Osteoblast (primary cell): ENCODE measurements around the gene C6. TPM values are rescaled to one million over a fixed set of nuclear protein-coding genes. Genes with fewer than 3 reads are reported as not detected.

Experiments used
- DNase-seq: peaks from one replicate; pipeline ENCODE4 v3.0.0; 2011; ENCODE audit warnings: low spot score, mixed read lengths; ENCODE audit not compliant: insufficient read length; ENCODE audit errors: missing footprints
- H2AFZ ChIP-seq: 2 replicates; pipeline ENCODE4 v1.6.0; 2011; ENCODE audit warnings: mild to moderate bottlenecking, low read length
- H3K27ac ChIP-seq: 2 replicates; pipeline ENCODE4 v1.5.1; 2011; ENCODE audit warnings: mild to moderate bottlenecking, low read depth, low read length, moderate library complexity
- H3K27me3 ChIP-seq: 2 replicates; pipeline ENCODE4 v1.6.0; 2012; ENCODE audit warnings: mild to moderate bottlenecking, control low read depth, inconsistent platforms, low read length, moderate library complexity; ENCODE audit not compliant: insufficient read depth
- H3K36me3 ChIP-seq: 2 replicates; pipeline ENCODE4 v1.5.1; 2011; ENCODE audit warnings: mild to moderate bottlenecking, low read length, control low read depth, moderate library complexity; ENCODE audit not compliant: insufficient read depth
- H3K4me1 ChIP-seq: 2 replicates; pipeline ENCODE4 v1.5.1; 2011; ENCODE audit warnings: mild to moderate bottlenecking, low read length, control low read depth, moderate library complexity; ENCODE audit not compliant: insufficient read depth
- H3K4me2 ChIP-seq: 2 replicates; pipeline ENCODE4 v1.6.0; 2011; ENCODE audit warnings: mild to moderate bottlenecking, low read length; ENCODE audit not compliant: insufficient read depth
- H3K4me3 ChIP-seq: fragments of 200-600 bp; sonication (generic); 3 replicates; pipeline ENCODE4 v1.5.1; 2012; ENCODE audit warnings: mild to moderate bottlenecking, low read length, inconsistent platforms; ENCODE audit not compliant: insufficient read depth
- H3K79me2 ChIP-seq: 2 replicates; pipeline ENCODE4 v1.6.0; 2012; ENCODE audit warnings: mild to moderate bottlenecking, low read length, control low read depth, inconsistent platforms; ENCODE audit not compliant: insufficient read depth
- H3K9me3 ChIP-seq: 2 replicates; pipeline ENCODE4 v1.5.1; 2011; ENCODE audit warnings: low read depth, low read length, control low read depth
- H4K20me1 ChIP-seq: 2 replicates; pipeline ENCODE4 v1.6.0; 2012; ENCODE audit warnings: mild to moderate bottlenecking, low read length, control low read depth; ENCODE audit not compliant: insufficient read depth
- CTCF ChIP-seq: IDR thresholded peaks from 2 replicates; pipeline ENCODE4 v1.5.1; 2011; ENCODE audit warnings: mild to moderate bottlenecking, low read depth, low read length, moderate library complexity; ENCODE audit errors: extremely low read depth
- total RNA-seq: library from RNA; depleted of rRNA; stranded (reverse); fragments of >200 nt; gene quantifications from 2 replicates; pipeline ENCODE4 v1.2.3, GENCODE V29; 2012

The C6 gene
- total RNA-seq, 1 donor, result under 0.01 TPM

- no peak overlapping the region for H3K27ac ChIP-seq
- no peaks in the 10 kb centered on the region for H3K9me3 ChIP-seq
- H2AFZ ChIP-seq, result no peak overlapping the region
- H3K27me3 ChIP-seq, result no peaks in the 10 kb centered on the region
- no peaks in the 10 kb centered on the region for H3K79me2 ChIP-seq
- no peak overlapping the region for H3K4me3 ChIP-seq
- H4K20me1 ChIP-seq, result no peaks in the 10 kb centered on the region
- no peak for TF ChIP-seq CTCF
- no peak overlapping the region for H3K4me2 ChIP-seq
- DNase-seq, result no peak
- no peaks in the 10 kb centered on the region for H3K36me3 ChIP-seq
- no peaks in the 10 kb centered on the region for H3K4me1 ChIP-seq
These were observed 37.1 kb upstream of the C6 start for GRCh38 chr5:41250351-41250987.

- no peaks in the 10 kb centered on the region for H3K79me2 ChIP-seq
- H3K27me3 ChIP-seq, result no peaks in the 10 kb centered on the region
- H3K4me3 ChIP-seq, result no peak overlapping the region
- TF ChIP-seq CTCF, result no peak
- H3K36me3 ChIP-seq, result no peaks in the 10 kb centered on the region
- H4K20me1 ChIP-seq, result no peaks in the 10 kb centered on the region
- H2AFZ ChIP-seq, result no peak overlapping the region
- H3K9me3 ChIP-seq, result no peaks in the 10 kb centered on the region
- no peak overlapping the region for H3K27ac ChIP-seq
- no peaks in the 10 kb centered on the region for H3K4me1 ChIP-seq
- no peak overlapping the region for H3K4me2 ChIP-seq
- no peak for DNase-seq
These were observed 33.8 kb upstream of the C6 start for GRCh38 chr5:41247135-41247534.

GRCh38 chr5:41246376-41246775, 33.0 kb upstream of the C6 start:
- Histone ChIP-seq H3K4me3 (no peak overlapping the region), H3K27ac (no peak overlapping the region), H2AFZ (no peak overlapping the region), H3K36me3 (no peaks in the 10 kb centered on the region), H4K20me1 (no peaks in the 10 kb centered on the region), H3K79me2 (no peaks in the 10 kb centered on the region), H3K27me3 (no peaks in the 10 kb centered on the region), H3K9me3 (no peaks in the 10 kb centered on the region), H3K4me2 (no peak overlapping the region), H3K4me1 (no peaks in the 10 kb centered on the region)
- no peak for TF ChIP-seq CTCF
- peak; percentile 21 for DNase-seq

- no peak overlapping the region for H3K4me3 ChIP-seq
- H3K27me3 ChIP-seq, result no peaks in the 10 kb centered on the region
- H3K36me3 ChIP-seq, result no peaks in the 10 kb centered on the region
- TF ChIP-seq CTCF, result no peak
- no peak for DNase-seq
- no peaks in the 10 kb centered on the region for H3K4me1 ChIP-seq
- no peak overlapping the region for H2AFZ ChIP-seq
- H3K79me2 ChIP-seq, result no peaks in the 10 kb centered on the region
- H4K20me1 ChIP-seq, result no peaks in the 10 kb centered on the region
- H3K4me2 ChIP-seq, result no peak overlapping the region
- H3K9me3 ChIP-seq, result no peaks in the 10 kb centered on the region
- no peak overlapping the region for H3K27ac ChIP-seq
These were observed 30.2 kb upstream of the C6 start for GRCh38 chr5:41243558-41243957.
